Hepatocyte (in vitro differentiated cells): ENCODE measurements around the gene CRHR2.

Experiments used
- CTCF ChIP-seq: fragments of 200-600 bp; sonication (generic); IDR thresholded peaks from 2 replicates; pipeline ENCODE4 v1.5.1; 2016; ENCODE audit warnings: antibody characterized with exemption, mild to moderate bottlenecking; ENCODE audit not compliant: poor library complexity
- EZH2phosphoT487 ChIP-seq: fragments of 200-600 bp; sonication (generic); IDR thresholded peaks from one replicate; pipeline ENCODE4 v1.6.1; 2018; ENCODE audit warnings: antibody characterized with exemption, mild to moderate bottlenecking, low read depth, moderate library complexity; ENCODE audit not compliant: unreplicated experiment, severe bottlenecking

GRCh38 chr7:30707391-30708357 is 25.4 kb upstream of the CRHR2 start:
- TF ChIP-seq CTCF (no peak), EZH2phosphoT487 (no peak)
